ENCODE data around the gene RREB1. TPM values are rescaled to one million over a fixed set of nuclear protein-coding genes. Genes with fewer than 3 reads are reported as not detected.

Gene RREB1
- total and polyA plus RNA-seq, 2 experiments from 2014 or later = 8.5 to 25.5 TPM

- ATAC-seq (no peak), DNase-seq (ENCODE audit: low spot score) (no peak)
- Histone ChIP-seq H3K27ac (ENCODE audit: low read depth) (no peak overlapping the region), H3K36me3 (ENCODE audit: insufficient read depth) (no peaks in the 10 kb centered on the region), H4K20me1 (replicated peaks; ENCODE audit: insufficient read depth) (no peaks in the 10 kb centered on the region), H3K27me3 (ENCODE audit: insufficient read depth) (peaks cover 3% of the 10 kb centered on the region; the same call in 1 of the 2 replicates), H3K9me2 (ENCODE audit: insufficient read depth) (0 out of 2 replicates have a peak, but pooled peaks cover 3% of the 10 kb centered on the region), H3K4me3 (no peak overlapping the region), H2AFZ (no peak overlapping the region), H3F3A (replicated peaks; ENCODE audit: low read depth) (peaks cover 8% of the 10 kb centered on the region), H3K79me2 (replicated peaks; ENCODE audit: insufficient read depth) (no peaks in the 10 kb centered on the region), H3K4me1 (ENCODE audit: insufficient read depth) (peaks cover 10% of the 10 kb centered on the region), H3K4me2 (no peak overlapping the region)
- TF ChIP-seq, protein P1, sequence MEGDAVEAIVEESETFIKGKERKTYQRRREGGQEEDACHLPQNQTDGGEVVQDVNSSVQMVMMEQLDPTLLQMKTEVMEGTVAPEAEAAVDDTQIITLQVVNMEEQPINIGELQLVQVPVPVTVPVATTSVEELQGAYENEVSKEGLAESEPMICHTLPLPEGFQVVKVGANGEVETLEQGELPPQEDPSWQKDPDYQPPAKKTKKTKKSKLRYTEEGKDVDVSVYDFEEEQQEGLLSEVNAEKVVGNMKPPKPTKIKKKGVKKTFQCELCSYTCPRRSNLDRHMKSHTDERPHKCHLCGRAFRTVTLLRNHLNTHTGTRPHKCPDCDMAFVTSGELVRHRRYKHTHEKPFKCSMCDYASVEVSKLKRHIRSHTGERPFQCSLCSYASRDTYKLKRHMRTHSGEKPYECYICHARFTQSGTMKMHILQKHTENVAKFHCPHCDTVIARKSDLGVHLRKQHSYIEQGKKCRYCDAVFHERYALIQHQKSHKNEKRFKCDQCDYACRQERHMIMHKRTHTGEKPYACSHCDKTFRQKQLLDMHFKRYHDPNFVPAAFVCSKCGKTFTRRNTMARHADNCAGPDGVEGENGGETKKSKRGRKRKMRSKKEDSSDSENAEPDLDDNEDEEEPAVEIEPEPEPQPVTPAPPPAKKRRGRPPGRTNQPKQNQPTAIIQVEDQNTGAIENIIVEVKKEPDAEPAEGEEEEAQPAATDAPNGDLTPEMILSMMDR (conservative IDR thresholded peaks at IDR 0.05; ENCODE audit: low read depth in 2 of 2) = no peak
- TF ChIP-seq STAT1 (IDR thresholded peaks at IDR 0.05; ENCODE audit: unreplicated experiment) (no peak), ZNF114 (CRISPR knock-in tag; IDR thresholded peaks at IDR 0.05) (no peak), JUNB (IDR thresholded peaks at IDR 0.05; ENCODE audit: unreplicated experiment) (no peak), ZNF331 (CRISPR knock-in tag; IDR thresholded peaks at IDR 0.05; ENCODE audit: low read depth) (no peak), POLR2AphosphoS5 (IDR thresholded peaks at IDR 0.05; ENCODE audit: low read depth) (no peak), CREB1 (CRISPR knock-in tag; IDR thresholded peaks at IDR 0.05; ENCODE audit: low read depth) (no peak), NANOG (IDR thresholded peaks at IDR 0.05; ENCODE audit: borderline replicate concordance) (no peak), EZH2 (IDR thresholded peaks at IDR 0.05; ENCODE audit: low read depth, unreplicated experiment) (no peak)
- TF ChIP-seq, protein P2, sequence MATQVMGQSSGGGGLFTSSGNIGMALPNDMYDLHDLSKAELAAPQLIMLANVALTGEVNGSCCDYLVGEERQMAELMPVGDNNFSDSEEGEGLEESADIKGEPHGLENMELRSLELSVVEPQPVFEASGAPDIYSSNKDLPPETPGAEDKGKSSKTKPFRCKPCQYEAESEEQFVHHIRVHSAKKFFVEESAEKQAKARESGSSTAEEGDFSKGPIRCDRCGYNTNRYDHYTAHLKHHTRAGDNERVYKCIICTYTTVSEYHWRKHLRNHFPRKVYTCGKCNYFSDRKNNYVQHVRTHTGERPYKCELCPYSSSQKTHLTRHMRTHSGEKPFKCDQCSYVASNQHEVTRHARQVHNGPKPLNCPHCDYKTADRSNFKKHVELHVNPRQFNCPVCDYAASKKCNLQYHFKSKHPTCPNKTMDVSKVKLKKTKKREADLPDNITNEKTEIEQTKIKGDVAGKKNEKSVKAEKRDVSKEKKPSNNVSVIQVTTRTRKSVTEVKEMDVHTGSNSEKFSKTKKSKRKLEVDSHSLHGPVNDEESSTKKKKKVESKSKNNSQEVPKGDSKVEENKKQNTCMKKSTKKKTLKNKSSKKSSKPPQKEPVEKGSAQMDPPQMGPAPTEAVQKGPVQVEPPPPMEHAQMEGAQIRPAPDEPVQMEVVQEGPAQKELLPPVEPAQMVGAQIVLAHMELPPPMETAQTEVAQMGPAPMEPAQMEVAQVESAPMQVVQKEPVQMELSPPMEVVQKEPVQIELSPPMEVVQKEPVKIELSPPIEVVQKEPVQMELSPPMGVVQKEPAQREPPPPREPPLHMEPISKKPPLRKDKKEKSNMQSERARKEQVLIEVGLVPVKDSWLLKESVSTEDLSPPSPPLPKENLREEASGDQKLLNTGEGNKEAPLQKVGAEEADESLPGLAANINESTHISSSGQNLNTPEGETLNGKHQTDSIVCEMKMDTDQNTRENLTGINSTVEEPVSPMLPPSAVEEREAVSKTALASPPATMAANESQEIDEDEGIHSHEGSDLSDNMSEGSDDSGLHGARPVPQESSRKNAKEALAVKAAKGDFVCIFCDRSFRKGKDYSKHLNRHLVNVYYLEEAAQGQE (IDR thresholded peaks at IDR 0.05; ENCODE audit: unreplicated experiment) = no peak
- TF ChIP-seq, protein P3, sequence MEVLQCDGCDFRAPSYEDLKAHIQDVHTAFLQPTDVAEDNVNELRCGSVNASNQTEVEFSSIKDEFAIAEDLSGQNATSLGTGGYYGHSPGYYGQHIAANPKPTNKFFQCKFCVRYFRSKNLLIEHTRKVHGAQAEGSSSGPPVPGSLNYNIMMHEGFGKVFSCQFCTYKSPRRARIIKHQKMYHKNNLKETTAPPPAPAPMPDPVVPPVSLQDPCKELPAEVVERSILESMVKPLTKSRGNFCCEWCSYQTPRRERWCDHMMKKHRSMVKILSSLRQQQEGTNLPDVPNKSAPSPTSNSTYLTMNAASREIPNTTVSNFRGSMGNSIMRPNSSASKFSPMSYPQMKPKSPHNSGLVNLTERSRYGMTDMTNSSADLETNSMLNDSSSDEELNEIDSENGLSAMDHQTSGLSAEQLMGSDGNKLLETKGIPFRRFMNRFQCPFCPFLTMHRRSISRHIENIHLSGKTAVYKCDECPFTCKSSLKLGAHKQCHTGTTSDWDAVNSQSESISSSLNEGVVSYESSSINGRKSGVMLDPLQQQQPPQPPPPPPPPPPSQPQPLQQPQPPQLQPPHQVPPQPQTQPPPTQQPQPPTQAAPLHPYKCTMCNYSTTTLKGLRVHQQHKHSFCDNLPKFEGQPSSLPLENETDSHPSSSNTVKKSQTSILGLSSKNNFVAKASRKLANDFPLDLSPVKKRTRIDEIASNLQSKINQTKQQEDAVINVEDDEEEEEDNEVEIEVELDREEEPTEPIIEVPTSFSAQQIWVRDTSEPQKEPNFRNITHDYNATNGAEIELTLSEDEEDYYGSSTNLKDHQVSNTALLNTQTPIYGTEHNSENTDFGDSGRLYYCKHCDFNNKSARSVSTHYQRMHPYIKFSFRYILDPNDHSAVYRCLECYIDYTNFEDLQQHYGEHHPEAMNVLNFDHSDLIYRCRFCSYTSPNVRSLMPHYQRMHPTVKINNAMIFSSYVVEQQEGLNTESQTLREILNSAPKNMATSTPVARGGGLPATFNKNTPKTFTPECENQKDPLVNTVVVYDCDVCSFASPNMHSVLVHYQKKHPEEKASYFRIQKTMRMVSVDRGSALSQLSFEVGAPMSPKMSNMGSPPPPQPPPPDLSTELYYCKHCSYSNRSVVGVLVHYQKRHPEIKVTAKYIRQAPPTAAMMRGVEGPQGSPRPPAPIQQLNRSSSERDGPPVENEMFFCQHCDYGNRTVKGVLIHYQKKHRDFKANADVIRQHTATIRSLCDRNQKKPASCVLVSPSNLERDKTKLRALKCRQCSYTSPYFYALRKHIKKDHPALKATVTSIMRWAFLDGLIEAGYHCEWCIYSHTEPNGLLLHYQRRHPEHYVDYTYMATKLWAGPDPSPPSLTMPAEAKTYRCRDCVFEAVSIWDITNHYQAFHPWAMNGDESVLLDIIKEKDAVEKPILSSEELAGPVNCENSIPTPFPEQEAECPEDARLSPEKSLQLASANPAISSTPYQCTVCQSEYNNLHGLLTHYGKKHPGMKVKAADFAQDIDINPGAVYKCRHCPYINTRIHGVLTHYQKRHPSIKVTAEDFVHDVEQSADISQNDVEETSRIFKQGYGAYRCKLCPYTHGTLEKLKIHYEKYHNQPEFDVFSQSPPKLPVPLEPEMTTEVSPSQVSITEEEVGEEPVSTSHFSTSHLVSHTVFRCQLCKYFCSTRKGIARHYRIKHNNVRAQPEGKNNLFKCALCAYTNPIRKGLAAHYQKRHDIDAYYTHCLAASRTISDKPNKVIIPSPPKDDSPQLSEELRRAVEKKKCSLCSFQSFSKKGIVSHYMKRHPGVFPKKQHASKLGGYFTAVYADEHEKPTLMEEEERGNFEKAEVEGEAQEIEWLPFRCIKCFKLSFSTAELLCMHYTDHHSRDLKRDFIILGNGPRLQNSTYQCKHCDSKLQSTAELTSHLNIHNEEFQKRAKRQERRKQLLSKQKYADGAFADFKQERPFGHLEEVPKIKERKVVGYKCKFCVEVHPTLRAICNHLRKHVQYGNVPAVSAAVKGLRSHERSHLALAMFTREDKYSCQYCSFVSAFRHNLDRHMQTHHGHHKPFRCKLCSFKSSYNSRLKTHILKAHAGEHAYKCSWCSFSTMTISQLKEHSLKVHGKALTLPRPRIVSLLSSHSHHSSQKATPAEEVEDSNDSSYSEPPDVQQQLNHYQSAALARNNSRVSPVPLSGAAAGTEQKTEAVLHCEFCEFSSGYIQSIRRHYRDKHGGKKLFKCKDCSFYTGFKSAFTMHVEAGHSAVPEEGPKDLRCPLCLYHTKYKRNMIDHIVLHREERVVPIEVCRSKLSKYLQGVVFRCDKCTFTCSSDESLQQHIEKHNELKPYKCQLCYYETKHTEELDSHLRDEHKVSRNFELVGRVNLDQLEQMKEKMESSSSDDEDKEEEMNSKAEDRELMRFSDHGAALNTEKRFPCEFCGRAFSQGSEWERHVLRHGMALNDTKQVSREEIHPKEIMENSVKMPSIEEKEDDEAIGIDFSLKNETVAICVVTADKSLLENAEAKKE (CRISPR knock-in tag; IDR thresholded peaks at IDR 0.05) = no peak
- TF ChIP-seq, protein P4, sequence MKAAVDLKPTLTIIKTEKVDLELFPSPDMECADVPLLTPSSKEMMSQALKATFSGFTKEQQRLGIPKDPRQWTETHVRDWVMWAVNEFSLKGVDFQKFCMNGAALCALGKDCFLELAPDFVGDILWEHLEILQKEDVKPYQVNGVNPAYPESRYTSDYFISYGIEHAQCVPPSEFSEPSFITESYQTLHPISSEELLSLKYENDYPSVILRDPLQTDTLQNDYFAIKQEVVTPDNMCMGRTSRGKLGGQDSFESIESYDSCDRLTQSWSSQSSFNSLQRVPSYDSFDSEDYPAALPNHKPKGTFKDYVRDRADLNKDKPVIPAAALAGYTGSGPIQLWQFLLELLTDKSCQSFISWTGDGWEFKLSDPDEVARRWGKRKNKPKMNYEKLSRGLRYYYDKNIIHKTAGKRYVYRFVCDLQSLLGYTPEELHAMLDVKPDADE (IDR thresholded peaks at IDR 0.05) = no peak
- Mint-ChIP-seq H3K4me3 (no peak overlapping the region), H3K4me1 (peaks cover 21% of the 10 kb centered on the region), H3K36me3 (ENCODE audit: low read depth) (peaks cover 10% of the 10 kb centered on the region), H3K27ac (peak overlapping the region; percentile 65; the same call in 1 of the 2 replicates), H3K27me3 (ENCODE audit: insufficient read depth, low read depth, poor library complexity) (peaks cover 27% of the 10 kb centered on the region), H3K9me3 (peaks cover 26% of the 10 kb centered on the region; the same call in 2 of the 3 replicates)
Observed at GRCh38 chr6:7258231-7258763, 150.5 kb downstream of the RREB1 start.

Measured in GM23338 (cell line).